ENCODE data around the gene RSU1.

GRCh38 chr10:16735671-16736070 is 81.6 kb downstream of the RSU1 start:
- TF ChIP-seq CTCF (IDR thresholded peaks at IDR 0.05; ENCODE audit: borderline replicate concordance, extremely low read depth, low read length, poor library complexity, severe bottlenecking) = no peak
- TF ChIP-seq EZH2 (IDR thresholded peaks at IDR 0.05; ENCODE audit: borderline replicate concordance, low read depth, low read length, severe bottlenecking) = no peak
